Lower leg skin (tissue), 3 donors: Measurements from ENCODE around the gene FOSB.

ENCODE experiments used
- POLR2A ChIP-seq, 2 donors: fragments of 450-650 bp; IDR thresholded peaks; one replicate each; pipeline ENCODE4 v1.6.1; 2016 to 2017; ENCODE audit warnings: antibody characterized with exemption in 2 of 2, mild to moderate bottlenecking in 1 of 2, moderate library complexity in 1 of 2
- TF ChIP-seq, protein P1 (sequence below), 3 donors: fragments of 450-650 bp; IDR thresholded peaks; one replicate each; pipeline ENCODE4 v1.5.1; 2016; ENCODE audit warnings: antibody characterized with exemption in 3 of 3, mild to moderate bottlenecking in 3 of 3, moderate library complexity in 2 of 3

DNA sequence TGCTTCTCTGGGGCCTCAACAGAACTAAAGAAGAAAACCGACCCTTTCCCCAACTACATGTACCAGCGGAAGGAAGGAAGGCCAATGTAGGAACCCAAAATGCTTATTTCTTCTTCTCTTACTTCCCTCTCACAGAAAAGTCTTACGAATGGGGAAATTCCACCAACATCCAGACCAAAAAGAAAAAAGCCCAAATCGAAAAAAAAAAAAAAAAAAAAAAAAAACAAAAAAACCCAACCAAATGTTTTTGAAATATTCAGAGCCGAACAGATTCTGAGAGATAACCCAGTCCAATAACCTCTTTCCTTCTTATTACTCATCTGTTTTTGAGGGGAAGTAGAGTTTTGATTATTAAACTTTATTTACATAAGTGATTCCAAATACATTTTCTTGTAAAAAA, 34.3 kb downstream of the FOSB start:
- TF ChIP-seq, protein P1, sequence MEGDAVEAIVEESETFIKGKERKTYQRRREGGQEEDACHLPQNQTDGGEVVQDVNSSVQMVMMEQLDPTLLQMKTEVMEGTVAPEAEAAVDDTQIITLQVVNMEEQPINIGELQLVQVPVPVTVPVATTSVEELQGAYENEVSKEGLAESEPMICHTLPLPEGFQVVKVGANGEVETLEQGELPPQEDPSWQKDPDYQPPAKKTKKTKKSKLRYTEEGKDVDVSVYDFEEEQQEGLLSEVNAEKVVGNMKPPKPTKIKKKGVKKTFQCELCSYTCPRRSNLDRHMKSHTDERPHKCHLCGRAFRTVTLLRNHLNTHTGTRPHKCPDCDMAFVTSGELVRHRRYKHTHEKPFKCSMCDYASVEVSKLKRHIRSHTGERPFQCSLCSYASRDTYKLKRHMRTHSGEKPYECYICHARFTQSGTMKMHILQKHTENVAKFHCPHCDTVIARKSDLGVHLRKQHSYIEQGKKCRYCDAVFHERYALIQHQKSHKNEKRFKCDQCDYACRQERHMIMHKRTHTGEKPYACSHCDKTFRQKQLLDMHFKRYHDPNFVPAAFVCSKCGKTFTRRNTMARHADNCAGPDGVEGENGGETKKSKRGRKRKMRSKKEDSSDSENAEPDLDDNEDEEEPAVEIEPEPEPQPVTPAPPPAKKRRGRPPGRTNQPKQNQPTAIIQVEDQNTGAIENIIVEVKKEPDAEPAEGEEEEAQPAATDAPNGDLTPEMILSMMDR (IDR thresholded peaks at IDR 0.05), result no peak
- TF ChIP-seq POLR2A (IDR thresholded peaks at IDR 0.05), result no peak
